ENCODE results near the gene TRIM38. TPM values are rescaled to one million over a fixed set of nuclear protein-coding genes. Genes with fewer than 3 reads are reported as not detected.

Gene TRIM38
- total RNA-seq, 1 donor from 2014 or later, result 6.8 TPM

DNA sequence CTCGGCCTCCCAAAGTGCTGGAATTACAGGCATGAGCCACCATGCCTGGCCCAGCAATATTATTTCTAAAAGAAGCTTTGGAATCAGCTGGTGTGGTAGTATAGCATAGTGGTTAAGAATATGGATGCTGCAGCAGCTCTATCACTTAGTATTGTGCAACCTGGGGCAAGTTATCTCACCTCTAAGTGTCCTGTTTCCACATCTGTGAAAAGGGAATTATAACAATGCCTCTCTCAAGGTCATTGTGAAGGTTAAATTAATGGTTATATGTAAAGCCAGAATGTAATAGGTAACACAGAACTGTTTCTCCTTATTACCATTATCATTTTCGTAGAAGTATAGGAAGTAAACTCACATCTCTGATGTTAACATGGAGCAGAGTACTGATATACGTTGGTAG lies 46.3 kb upstream of the TRIM38 start:
- H3K36me3 Mint-ChIP-seq (ENCODE audit: low read depth, unreplicated experiment), result no peaks in the 10 kb centered on the region
- Histone ChIP-seq H3K36me3 (ENCODE audit: insufficient read depth, low read length) (no peaks in the 10 kb centered on the region), H3K9me3 (ENCODE audit: insufficient read depth, low read depth, low read length) (no peaks in the 10 kb centered on the region), H3K27me3 (ENCODE audit: insufficient read depth, low read length) (no peaks in the 10 kb centered on the region), H3K9ac (ENCODE audit: low read length) (no peak overlapping the region), H2AFZ (ENCODE audit: low read depth, low read length) (no peak overlapping the region), H3K27ac (ENCODE audit: low read depth, low read length) (no peak overlapping the region), H4K20me1 (ENCODE audit: insufficient read depth, low read length) (no peaks in the 10 kb centered on the region), H3K4me2 (ENCODE audit: low read length) (no peak overlapping the region), H3K4me1 (ENCODE audit: insufficient read depth, low read length) (no peaks in the 10 kb centered on the region), H3K79me2 (ENCODE audit: insufficient read depth, low read length) (no peaks in the 10 kb centered on the region), H3K4me3 (ENCODE audit: insufficient read depth, low read depth, low read length) (no peak overlapping the region)
- no peak for TF ChIP-seq EZH2 (IDR thresholded peaks at IDR 0.05; ENCODE audit: insufficient read depth, low read length)
- TF ChIP-seq CTCF (IDR thresholded peaks at IDR 0.05; ENCODE audit: insufficient read depth, low read depth, low read length), result no peak
- no peak for DNase-seq (ENCODE audit: low read depth)
- no peak for FAIRE-seq
- H3K4me1 Mint-ChIP-seq (ENCODE audit: low read depth, unreplicated experiment), result peaks cover 2% of the 10 kb centered on the region
- H3K27ac Mint-ChIP-seq (ENCODE audit: unreplicated experiment), result no peak overlapping the region
- H3K9me3 Mint-ChIP-seq (ENCODE audit: unreplicated experiment), result no peaks in the 10 kb centered on the region
- H3K27me3 Mint-ChIP-seq (ENCODE audit: low read depth, unreplicated experiment), result peaks cover 2% of the 10 kb centered on the region
- H3K4me3 Mint-ChIP-seq (ENCODE audit: unreplicated experiment), result no peak overlapping the region

DNA sequence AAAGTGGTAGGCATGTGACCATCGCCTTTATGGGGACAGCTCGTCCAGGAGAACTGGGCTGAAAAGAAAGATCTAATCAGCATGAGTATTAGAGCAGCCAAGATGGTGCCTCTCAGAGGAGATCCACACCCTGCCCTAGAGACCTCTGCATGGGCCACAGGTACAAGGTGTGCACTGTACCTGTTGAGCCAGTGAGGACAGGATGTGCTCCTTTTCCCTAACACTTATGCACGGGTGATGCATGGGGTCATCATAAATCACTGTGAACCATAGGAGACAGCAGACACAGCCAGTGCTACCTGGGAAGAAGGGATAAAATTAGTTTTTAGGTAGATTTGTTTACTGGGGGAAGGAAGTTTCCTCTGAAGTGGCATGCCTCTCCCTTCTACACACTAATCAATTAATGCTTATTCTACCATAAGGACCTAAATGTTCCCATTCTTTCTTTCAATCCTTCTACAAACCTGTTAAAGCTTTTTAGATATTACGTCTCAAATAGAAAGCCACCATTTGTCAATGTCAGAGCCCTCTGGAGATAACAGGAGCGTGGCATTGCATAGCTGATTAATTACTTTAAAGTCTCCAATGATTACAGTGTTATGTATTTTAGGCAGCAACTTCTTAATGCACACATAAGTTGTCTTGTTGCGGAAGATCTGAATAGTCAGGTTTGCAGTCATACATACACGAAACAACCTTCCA lies 45.7 kb upstream of the TRIM38 start:
- FAIRE-seq (no peak), DNase-seq (ENCODE audit: low read depth) (no peak)
- Histone ChIP-seq H2AFZ (ENCODE audit: low read depth, low read length) (no peak overlapping the region), H3K4me1 (ENCODE audit: insufficient read depth, low read length) (no peaks in the 10 kb centered on the region), H4K20me1 (ENCODE audit: insufficient read depth, low read length) (no peaks in the 10 kb centered on the region), H3K4me2 (ENCODE audit: low read length) (no peak overlapping the region), H3K4me3 (ENCODE audit: insufficient read depth, low read depth, low read length) (no peak overlapping the region), H3K27me3 (ENCODE audit: insufficient read depth, low read length) (no peaks in the 10 kb centered on the region), H3K9me3 (ENCODE audit: insufficient read depth, low read depth, low read length) (no peaks in the 10 kb centered on the region), H3K36me3 (ENCODE audit: insufficient read depth, low read length) (no peaks in the 10 kb centered on the region), H3K79me2 (ENCODE audit: insufficient read depth, low read length) (no peaks in the 10 kb centered on the region), H3K9ac (ENCODE audit: low read length) (no peak overlapping the region), H3K27ac (ENCODE audit: low read depth, low read length) (no peak overlapping the region)
- Mint-ChIP-seq H3K36me3 (ENCODE audit: low read depth, unreplicated experiment) (no peaks in the 10 kb centered on the region), H3K9me3 (ENCODE audit: unreplicated experiment) (no peaks in the 10 kb centered on the region), H3K4me1 (ENCODE audit: low read depth, unreplicated experiment) (peaks cover 2% of the 10 kb centered on the region), H3K27ac (ENCODE audit: unreplicated experiment) (no peak overlapping the region), H3K4me3 (ENCODE audit: unreplicated experiment) (no peak overlapping the region), H3K27me3 (ENCODE audit: low read depth, unreplicated experiment) (peaks cover 2% of the 10 kb centered on the region)
- TF ChIP-seq EZH2 (IDR thresholded peaks at IDR 0.05; ENCODE audit: insufficient read depth, low read length), result no peak
- TF ChIP-seq CTCF (IDR thresholded peaks at IDR 0.05; ENCODE audit: insufficient read depth, low read depth, low read length), result no peak

DNA sequence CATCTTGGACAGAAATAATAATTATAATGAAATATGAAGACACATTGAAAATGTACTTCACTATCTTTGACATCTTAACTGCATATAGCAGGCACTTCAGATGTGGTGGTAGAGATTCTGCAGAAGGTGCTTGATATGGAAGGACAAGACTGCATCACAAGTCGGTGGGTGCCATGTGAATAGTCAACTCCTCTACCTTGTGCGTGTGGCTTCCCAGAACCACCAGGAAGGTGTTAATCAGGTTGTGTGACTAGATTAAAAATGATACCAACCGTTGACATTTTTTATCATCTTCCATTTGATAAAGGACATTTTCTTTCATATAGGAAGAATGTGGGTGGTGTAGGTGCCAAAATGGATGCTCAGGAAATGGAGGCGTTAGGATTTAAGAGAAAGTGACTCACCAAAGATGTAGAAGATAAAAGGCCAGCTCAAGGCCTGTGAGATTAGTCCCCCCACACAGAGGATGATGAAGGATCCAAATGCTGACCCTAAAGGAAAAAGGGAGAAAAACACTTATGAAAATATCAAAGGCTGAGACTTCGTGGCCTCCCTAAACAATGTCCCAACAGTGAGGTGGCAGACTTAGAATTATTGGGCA lies 44.4 kb upstream of the TRIM38 start:
- no peak overlapping the region for H3K9ac ChIP-seq (ENCODE audit: low read length)
- H3K4me3 ChIP-seq (ENCODE audit: insufficient read depth, low read depth, low read length), result no peak overlapping the region
- no peak overlapping the region for H3K4me2 ChIP-seq (ENCODE audit: low read length)
- Mint-ChIP-seq H3K36me3 (ENCODE audit: low read depth, unreplicated experiment) (no peaks in the 10 kb centered on the region), H3K4me3 (ENCODE audit: unreplicated experiment) (no peak overlapping the region), H3K27me3 (ENCODE audit: low read depth, unreplicated experiment) (peaks cover 2% of the 10 kb centered on the region), H3K9me3 (ENCODE audit: unreplicated experiment) (no peaks in the 10 kb centered on the region), H3K4me1 (ENCODE audit: low read depth, unreplicated experiment) (peaks cover 2% of the 10 kb centered on the region), H3K27ac (ENCODE audit: unreplicated experiment) (no peak overlapping the region)
- DNase-seq (ENCODE audit: low read depth) (no peak), FAIRE-seq (no peak)
- no peaks in the 10 kb centered on the region for H3K36me3 ChIP-seq (ENCODE audit: insufficient read depth, low read length)
- no peak overlapping the region for H3K27ac ChIP-seq (ENCODE audit: low read depth, low read length)
- no peaks in the 10 kb centered on the region for H3K79me2 ChIP-seq (ENCODE audit: insufficient read depth, low read length)
- no peaks in the 10 kb centered on the region for H3K9me3 ChIP-seq (ENCODE audit: insufficient read depth, low read depth, low read length)
- H3K4me1 ChIP-seq (ENCODE audit: insufficient read depth, low read length), result no peaks in the 10 kb centered on the region
- H2AFZ ChIP-seq (ENCODE audit: low read depth, low read length), result no peak overlapping the region
- no peaks in the 10 kb centered on the region for H3K27me3 ChIP-seq (ENCODE audit: insufficient read depth, low read length)
- TF ChIP-seq EZH2 (IDR thresholded peaks at IDR 0.05; ENCODE audit: insufficient read depth, low read length) (no peak), CTCF (IDR thresholded peaks at IDR 0.05; ENCODE audit: insufficient read depth, low read depth, low read length) (no peak)
- H4K20me1 ChIP-seq (ENCODE audit: insufficient read depth, low read length), result no peaks in the 10 kb centered on the region

All from astrocyte (in vitro differentiated cells and primary cell).